Endothelial cell of coronary artery (primary cell): ENCODE results near the gene CYP27B1. TPM values are rescaled to one million over a fixed set of nuclear protein-coding genes. Genes with fewer than 3 reads are reported as not detected.

Experiments
- total RNA-seq: library from RNA; depleted of rRNA; stranded (reverse); fragments of >200 nt; gene quantifications from 2 replicates; pipeline ENCODE4 v1.2.3, GENCODE V29; 2014

Gene CYP27B1, protein sequence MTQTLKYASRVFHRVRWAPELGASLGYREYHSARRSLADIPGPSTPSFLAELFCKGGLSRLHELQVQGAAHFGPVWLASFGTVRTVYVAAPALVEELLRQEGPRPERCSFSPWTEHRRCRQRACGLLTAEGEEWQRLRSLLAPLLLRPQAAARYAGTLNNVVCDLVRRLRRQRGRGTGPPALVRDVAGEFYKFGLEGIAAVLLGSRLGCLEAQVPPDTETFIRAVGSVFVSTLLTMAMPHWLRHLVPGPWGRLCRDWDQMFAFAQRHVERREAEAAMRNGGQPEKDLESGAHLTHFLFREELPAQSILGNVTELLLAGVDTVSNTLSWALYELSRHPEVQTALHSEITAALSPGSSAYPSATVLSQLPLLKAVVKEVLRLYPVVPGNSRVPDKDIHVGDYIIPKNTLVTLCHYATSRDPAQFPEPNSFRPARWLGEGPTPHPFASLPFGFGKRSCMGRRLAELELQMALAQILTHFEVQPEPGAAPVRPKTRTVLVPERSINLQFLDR
- 0.38 and 0.54 TPM in 2 replicates for total RNA-seq

GRCh38 chr12:57766464-57767304 lies at the start of gene CYP27B1:
TSS of gene CYP27B1 (minus strand) at chr12:57767078. CDS start at chr12:57767041, 37 bp downstream.

GRCh38 chr12:57782608-57783465 lies 16.0 kb upstream of the CYP27B1 start, which contains the start of gene TSFM:
TSS of gene TSFM (plus strand) at chr12:57782787. CDS start at chr12:57782802, 15 bp downstream.

DNA sequence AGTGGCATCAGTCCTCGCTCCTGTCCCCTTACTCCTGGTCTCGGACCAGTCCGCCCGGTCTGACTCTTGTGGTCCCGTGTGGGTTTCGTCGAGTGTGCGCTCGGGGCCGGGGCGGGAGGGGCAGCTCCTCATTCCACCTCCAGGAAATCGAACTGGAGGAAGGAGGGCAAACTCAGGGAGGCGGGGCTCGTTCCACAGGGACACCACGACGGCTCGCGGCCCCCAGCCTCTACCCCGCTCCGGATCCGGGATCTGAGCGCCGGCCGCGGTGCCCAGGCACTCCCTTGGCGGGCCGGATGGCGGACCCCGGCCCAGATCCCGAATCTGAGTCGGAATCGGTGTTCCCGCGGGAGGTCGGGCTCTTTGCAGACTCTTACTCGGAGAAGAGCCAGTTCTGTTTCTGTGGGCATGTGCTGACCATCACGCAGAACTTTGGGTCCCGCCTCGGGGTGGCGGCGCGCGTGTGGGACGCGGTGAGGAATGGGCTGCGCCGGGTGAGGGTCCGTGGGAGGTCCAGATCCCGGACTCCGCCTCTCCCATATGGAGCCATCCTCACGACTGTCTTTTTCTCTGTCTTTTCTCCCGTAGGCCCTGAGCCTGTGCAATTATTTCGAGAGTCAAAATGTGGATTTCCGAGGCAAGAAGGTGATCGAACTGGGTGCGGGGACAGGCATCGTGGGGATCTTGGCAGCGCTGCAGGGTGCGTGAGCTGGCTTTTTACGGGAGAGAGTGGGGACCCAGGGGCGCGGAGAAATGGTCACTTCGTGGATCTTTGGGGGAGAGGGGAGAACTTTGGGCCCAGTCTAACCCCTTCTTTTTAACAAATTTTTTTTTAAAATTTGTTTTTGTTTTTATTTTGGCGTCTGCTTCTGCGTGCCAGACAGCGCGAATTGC lies 5.8 kb upstream of the CYP27B1 start, which contains the start of gene EEF1AKMT3:
EEF1AKMT3 (plus strand) TSS at position 186 of the 894 bp plus-strand sequence; CDS start at position 297, 111 bp downstream.

GRCh38 chr12:57771873-57772428 lies 5.1 kb upstream of the CYP27B1 start, which contains the start of gene METTL1:
TSS of gene METTL1 (minus strand) at chr12:57772105. CDS start at chr12:57772083, 22 bp downstream.

DNA sequence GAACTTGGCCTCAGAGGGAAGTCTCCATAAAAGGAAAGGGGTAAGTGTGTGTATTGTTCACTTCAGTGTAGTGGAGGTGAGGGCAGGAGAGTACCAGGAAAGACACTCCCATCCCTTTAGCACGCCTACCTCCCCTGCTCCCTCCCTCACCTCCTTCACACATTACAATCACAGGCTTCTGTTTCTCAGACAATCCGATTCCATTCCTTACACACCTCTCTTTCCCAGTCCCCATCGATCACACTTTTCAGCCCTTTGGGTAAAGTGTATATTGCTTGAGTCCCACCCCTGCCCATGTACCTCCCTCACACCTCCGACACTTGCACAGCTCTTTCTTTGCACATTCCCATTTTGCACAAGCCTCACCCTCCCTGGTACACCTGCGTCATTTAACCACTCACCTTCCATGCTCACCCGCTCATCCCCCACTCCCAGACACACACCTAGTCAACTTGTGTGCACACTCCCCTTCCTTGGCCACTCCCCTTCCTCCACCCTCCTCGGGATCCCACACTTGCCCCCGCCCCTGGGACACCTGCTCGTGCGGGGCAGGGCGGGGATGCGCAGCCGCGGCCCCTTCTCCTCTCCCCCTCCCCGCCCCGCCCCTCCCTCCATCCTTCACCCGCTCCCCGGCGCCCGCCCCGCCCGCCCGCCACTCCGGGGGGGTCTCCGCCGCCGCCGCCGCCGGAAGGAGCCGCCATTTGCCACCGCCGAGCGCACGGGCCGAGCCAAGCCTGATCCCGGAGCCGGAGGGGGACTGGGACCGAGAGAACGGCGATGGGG lies 12.3 kb downstream of the CYP27B1 start, which contains the start of gene MARCHF9:
MARCHF9 (plus strand) TSS at position 693 of the 783 bp plus-strand sequence. CDS start 426 bp downstream, outside the sequence.

DNA sequence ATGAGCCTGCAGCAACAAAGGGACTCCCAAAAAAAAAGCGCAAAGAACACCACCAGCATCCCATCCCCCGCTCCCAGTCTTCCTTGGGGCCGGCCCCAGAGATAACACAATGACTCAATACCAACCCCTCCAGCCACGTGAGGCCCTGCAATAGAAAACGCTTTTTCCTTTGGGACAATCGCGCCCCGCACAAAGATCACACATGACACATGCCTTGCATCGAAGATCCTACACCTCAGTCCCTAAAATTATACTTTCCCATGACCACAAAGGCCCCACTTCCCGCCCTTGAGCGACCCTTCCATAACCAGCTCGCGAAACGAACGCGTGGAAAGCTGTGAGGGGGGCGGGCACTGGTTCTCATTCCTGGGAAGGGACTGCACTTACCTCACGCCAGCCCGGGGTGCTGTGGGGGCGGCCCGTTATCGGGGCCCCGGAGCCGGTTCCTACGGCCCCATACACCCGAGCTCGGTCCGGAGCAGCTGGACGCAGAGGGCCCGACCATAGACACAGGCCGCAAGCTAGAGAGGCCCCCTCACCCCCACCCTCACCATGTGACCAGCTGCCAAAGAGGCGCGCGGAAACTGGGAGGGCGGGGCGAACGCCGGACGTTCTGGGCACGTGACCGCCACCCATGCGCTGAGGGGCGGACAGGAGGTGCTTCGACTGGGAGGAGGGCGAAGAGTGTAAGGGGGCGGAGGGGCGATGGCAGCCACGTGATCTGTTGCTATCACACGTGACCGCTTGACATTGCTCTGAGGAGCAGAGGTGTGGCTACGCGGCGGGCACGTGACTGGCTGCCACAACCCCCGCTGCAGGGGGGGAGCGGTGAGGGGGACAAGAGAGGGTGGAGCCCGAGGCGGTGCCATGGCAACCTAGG lies 14.8 kb downstream of the CYP27B1 start, which contains the start of gene CDK4:
CDK4 (minus strand) TSS at position 523 of the 880 bp plus-strand sequence. CDS start 593 bp downstream, outside the sequence.

GRCh38 chr12:57744777-57745484 lies 21.9 kb downstream of the CYP27B1 start, which contains the start of gene TSPAN31:
TSS of gene TSPAN31 (plus strand) at chr12:57745039. CDS start at chr12:57745155, 116 bp downstream.

GRCh38 chr12:57738661-57739237 lies 28.1 kb downstream of the CYP27B1 start, which contains the start of gene AGAP2:
TSS of gene AGAP2 (minus strand) at chr12:57738742. CDS start at chr12:57738246, 496 bp downstream.

Other genes with a start within 250 kb of the CYP27B1 start
- gene DDIT3, start 246.6 kb downstream of the CYP27B1 start, total RNA-seq: 6.0 and 10.1 TPM in 2 replicates
- gene MBD6, start 244.3 kb downstream of the CYP27B1 start, total RNA-seq: 6.2 and 9.5 TPM in 2 replicates
- gene DCTN2, start 219.9 kb downstream of the CYP27B1 start, total RNA-seq: 72.8 and 90.9 TPM in 2 replicates
- gene KIF5A, start 217.0 kb downstream of the CYP27B1 start, total RNA-seq: under 0.01 and 0.09 TPM in 2 replicates
- 5.5 and 7.9 TPM in 2 replicates for gene PIP4K2C, start 175.9 kb downstream of the CYP27B1 start, total RNA-seq
- gene DTX3, start 162.3 kb downstream of the CYP27B1 start, total RNA-seq: 3.3 and 11.0 TPM in 2 replicates
- gene ARHGEF25, start 155.6 kb downstream of the CYP27B1 start, total RNA-seq: 1.8 and 10.7 TPM in 2 replicates
- gene B4GALNT1, start 133.9 kb downstream of the CYP27B1 start, total RNA-seq: 0.18 and 0.94 TPM in 2 replicates
- gene OS9, start 72.9 kb downstream of the CYP27B1 start, total RNA-seq: 164 and 240 TPM in 2 replicates
- gene AGAP2, start 28.3 kb downstream of the CYP27B1 start, total RNA-seq: under 0.01 and 0.09 TPM in 2 replicates
- gene TSPAN31, start 22.0 kb downstream of the CYP27B1 start, total RNA-seq: 40.5 and 57.2 TPM in 2 replicates
- 108 and 143 TPM in 2 replicates for gene CDK4, start 14.8 kb downstream of the CYP27B1 start, total RNA-seq
- 3.0 and 3.2 TPM in 2 replicates for gene MARCHF9, start 12.0 kb downstream of the CYP27B1 start, total RNA-seq
- gene METTL1, start 5.0 kb upstream of the CYP27B1 start, total RNA-seq: 3.9 and 5.7 TPM in 2 replicates
- 2.7 and 3.7 TPM in 2 replicates for gene EEF1AKMT3, start 5.5 kb upstream of the CYP27B1 start, total RNA-seq
- gene TSFM, start 15.7 kb upstream of the CYP27B1 start, total RNA-seq: 18.1 and 18.8 TPM in 2 replicates
- gene AVIL, start 51.7 kb upstream of the CYP27B1 start, total RNA-seq: 0.63 and 1.5 TPM in 2 replicates
- gene CTDSP2, start 79.7 kb upstream of the CYP27B1 start, total RNA-seq: 44.5 and 59.1 TPM in 2 replicates
- gene ATP23, start 174.5 kb upstream of the CYP27B1 start, total RNA-seq: 6.6 and 9.1 TPM in 2 replicates